Measurements from ENCODE around the gene KCTD1.

The KCTD1 gene

GRCh38 chr18:26548415-26549262 is at the start of gene KCTD1:
KCTD1 (minus strand) TSS chr18:26548553; CDS start chr18:26548536, 17 bp downstream.
- peak; percentile 78 for DNase-seq
- peak; percentile 72 for ATAC-seq

- no peak for ATAC-seq
Observed at GRCh38 chr18:26593365-26594320, 45.3 kb upstream of the KCTD1 start.

DNA sequence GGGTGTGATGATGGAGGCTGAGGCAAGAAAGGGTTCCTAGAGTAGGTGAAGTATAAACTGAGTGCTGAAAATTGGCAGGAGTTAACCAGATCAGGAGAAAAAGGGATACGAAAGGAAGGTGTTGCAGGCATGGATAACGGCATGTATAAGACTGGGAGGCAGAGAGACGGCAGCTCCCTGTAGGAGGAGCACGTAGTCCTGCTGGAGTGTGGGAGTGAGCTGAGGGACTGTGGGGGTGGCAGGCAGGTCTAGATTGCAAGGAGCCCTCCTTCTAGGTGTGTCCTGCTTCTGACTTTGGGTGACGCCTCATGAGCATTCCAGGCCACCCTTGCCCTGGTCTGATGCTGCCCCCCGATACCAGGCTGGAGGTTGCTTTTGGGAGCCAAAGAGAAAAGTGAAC is 36.4 kb upstream of the KCTD1 start:
- ATAC-seq: no peak
- DNase-seq: no peak

More at GRCh38 chr18:26593365-26594320, 45.3 kb upstream of the KCTD1 start:
- no peak for DNase-seq

DNA sequence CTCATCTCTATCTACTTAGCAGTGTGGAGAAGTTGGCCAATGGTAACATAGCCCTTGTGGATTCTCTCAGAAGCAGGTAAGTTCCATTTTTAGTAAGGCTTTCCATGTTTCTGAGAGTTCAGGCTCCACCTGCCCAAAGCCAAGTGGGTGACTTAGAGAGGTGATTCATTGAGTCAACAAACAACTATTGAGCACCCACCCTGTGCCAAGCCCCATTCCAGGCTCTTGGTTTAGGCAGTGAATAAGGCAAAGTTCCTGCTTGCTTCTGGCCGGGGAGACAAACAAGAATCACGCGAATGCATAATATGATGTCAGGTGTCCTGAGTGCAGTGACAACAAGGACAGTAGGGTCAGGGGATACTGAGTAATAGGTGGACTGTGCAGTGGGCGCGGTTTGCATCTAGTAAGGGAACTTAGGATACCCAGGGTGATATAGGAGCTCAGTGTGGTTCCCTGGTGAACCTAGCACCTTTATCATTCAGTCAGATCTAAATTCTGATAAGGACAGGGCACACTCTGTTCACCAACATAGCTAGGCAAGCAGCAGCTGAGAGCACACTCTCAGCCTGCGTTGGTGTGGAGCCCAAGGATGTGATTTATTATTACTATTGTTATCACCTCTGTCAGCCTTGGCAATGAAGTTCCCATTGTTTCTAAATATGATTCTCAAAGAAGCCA is 31.7 kb upstream of the KCTD1 start:
- no peak for ATAC-seq
- no peak for DNase-seq

- DNase-seq (no peak), ATAC-seq (no peak)
Observed at GRCh38 chr18:26575865-26576217, 27.5 kb upstream of the KCTD1 start.

- DNase-seq (peak; percentile 12), ATAC-seq (no peak)
Observed at GRCh38 chr18:26574958-26575864, 26.9 kb upstream of the KCTD1 start.

DNA sequence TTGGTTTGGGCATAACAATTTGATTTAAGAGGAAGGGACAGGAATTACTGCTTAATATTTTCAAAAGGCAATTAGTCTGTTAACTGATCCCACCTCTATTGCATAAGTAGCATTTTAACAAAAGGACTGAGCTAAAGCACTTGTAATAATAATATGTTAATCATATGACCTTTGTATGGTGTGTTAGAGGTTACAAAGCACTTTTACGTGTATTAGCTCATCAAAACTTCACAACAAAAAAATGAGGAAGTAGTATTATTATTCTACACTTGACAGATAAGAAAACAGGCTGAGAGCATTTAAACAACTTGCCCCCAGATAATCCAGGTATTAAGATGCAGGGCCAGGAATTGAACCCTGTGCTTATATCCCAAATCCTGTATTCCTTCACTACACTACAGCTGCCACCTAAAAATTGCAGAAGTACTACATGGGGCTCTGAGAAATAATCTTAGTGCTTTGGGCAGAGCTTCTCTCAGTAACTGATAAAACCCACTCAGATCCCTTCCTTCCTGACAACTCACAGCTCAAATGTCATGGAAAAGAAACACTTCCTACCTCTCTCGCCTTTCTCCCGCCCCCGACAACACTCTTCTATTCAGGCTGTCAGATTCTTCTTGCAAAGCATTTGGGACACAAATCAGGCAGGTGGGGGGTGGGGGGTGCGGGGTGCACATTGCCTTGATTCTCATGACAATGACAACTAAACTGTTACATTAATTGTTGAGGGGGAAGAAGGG is 20.7 kb upstream of the KCTD1 start:
- no peak for DNase-seq
- no peak for ATAC-seq

DNA sequence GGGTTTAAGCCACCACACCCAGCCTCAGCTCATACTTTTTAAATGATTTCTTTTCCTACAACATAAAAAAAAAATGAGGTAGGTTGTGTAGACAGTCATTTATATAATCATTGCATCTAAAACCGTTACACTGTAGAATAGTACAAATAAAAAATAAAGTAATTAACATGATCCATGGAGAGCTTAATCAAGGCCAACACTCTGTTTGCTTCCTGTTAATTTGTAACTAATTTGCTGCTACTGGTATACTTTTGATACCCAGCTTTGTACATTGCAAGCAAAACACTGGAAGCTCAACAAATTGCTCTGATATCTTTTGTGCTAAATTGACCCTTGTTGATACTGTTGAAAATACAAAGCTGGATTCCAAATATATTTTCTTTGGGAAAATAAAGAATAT is 20.2 kb upstream of the KCTD1 start:
- DNase-seq: no peak
- ATAC-seq: no peak

DNA sequence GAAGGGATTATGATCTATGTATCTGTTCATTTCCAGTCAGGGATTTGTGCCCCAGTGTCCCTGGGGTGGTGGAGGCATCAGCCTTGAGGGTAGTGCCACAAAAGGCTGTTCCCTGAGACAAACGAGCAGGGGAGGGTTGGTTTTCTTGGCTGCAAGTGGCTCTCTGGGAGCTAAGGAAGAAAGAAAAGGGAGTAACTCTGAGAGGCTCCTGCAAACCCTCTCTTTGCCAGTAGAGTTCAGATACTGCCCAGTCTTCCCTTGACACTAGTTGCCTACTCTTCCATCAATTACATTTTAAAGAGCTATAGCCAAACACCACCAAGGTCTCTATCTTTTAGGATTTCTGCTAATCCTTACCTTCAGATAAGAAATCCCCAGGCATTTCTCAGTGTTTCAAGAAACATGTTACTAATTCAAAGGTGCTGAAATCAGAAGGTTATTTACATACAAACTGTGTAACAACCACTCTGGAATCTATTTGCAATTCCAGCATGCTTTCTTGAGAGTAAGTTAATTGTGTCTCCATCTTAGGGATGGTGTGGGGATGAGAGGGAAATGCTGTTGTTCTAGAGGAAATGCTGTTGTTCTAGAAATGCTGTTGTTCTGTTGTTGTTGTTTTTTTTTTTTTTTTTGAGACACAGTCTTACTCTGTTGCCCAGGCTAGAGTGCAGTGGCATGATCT is 18.7 kb upstream of the KCTD1 start:
- ATAC-seq (no peak), DNase-seq (no peak)

DNA sequence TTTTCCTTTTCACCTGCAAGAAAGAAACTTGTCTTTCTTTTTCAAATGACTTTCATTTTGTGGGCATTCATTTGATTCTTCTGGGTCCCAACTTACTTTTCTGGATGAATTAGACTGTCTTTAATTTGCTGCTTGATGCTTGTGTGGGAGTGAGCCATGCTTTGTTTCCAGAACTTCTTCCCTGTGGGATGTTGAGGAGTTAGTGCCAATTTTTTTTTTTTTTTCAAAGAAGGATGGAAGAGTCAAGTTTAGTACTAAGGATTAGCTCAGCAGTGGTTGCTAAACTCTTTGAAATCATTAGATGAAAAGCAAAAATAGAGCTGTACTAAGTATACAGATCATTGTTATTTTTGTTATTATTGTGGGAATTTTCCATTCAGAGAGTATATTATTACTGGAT is 17.2 kb upstream of the KCTD1 start:
- ATAC-seq: no peak
- DNase-seq: no peak

DNA sequence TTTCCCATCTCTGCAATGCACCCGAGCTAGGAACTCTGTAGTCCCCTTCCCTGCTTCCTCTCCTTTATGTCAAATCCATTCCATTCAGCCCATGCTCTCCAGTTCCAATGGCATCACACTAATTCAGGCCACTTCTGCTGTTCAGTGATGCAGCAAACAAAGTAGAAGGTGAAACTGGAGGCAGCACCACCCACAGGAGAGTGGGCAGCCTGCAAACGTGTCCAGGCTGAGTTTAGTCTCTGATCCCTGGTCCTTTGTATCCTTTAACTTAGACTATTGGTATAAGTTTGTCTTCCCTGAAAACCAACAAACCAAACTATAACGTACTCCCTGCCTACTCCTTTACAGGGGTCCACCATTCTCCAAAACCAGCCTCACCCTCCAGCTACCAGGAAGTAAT is 14.7 kb upstream of the KCTD1 start:
- ATAC-seq (no peak), DNase-seq (no peak)

DNA sequence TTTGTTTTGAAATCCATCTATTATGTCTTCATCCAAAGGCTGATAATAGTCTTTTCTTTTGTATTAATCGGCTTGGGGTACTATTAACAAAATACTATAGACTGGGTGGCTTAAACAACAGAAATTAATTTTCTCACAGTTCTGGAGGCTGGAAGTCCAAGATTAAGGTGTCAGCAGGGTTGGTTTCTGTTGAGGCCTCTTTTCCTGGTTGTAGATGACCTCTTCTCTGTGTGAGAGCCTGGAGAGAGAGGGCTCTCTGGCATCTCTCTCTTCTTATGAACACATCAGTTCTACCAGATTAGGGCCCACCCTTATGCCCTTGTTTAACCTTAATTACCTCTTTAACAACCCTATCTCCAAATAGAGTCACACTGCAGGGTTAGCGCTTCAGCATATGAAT is 14.2 kb upstream of the KCTD1 start:
- ATAC-seq: no peak
- DNase-seq: no peak

DNA sequence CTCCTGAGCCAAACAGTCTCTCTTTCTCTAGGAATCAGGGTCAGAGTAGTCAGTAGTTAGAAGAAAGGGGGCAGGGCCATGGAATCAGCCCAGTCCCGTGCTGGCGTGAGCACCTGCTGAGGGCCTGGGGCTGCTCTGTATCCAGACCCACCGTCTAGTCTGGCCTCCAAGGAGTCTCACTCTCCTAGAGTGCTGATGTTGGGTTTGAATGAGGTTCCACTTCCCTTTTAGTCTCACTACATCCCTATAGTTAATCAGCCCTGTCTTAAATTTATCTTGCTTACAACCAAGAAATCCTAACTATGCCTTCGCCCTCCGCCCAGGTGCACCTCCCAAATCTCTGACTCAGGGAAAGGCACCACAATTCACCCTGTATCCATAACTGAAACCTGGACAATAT is 13.4 kb upstream of the KCTD1 start:
- DNase-seq (no peak), ATAC-seq (no peak)

- DNase-seq (no peak), ATAC-seq (no peak)
Observed at GRCh38 chr18:26556573-26556972, 8.2 kb upstream of the KCTD1 start.

- ATAC-seq: no peak
Observed at GRCh38 chr18:26555804-26556553, 7.6 kb upstream of the KCTD1 start.

GRCh38 chr18:26553943-26554342 is 5.6 kb upstream of the KCTD1 start:
- DNase-seq (no peak), ATAC-seq (no peak)

More at GRCh38 chr18:26555804-26556553, 7.6 kb upstream of the KCTD1 start:
- no peak for DNase-seq

DNA sequence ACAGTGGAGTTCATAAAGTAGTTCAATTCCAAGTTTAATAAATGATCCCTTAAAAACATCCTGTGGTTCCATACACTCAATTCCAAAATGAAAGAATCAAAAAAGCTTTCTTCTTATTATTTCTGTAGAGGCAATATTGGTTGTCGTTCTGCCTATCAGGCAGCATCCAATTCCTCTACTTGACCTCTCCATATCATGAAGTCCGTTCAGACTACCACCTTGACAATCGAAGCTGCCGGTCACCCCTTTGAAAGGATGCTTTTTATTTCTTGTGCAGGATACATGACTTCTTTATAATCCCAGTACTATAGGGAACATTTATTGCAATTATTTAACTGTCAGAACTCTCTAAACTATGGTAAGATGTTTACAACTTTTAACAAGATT is 3.3 kb upstream of the KCTD1 start:
- ATAC-seq: no peak
- DNase-seq: no peak

- no peak for DNase-seq
- ATAC-seq: no peak
Observed at GRCh38 chr18:26550998-26551694, 2.8 kb upstream of the KCTD1 start.
